IPS DF 6.9 (cell line): ENCODE measurements around the gene LOXL1.
"Not testable (repeated sequence)": the region's sequence is repeated elsewhere in the genome, so short reads cannot be mapped to it uniquely, and the experiment has no call there.

Experiments
- DNase-seq: peaks from one replicate; pipeline ENCODE4 v3.0.0-alpha.2; 2013; ENCODE audit warnings: low read depth, low spot score
- H3K27ac ChIP-seq: one replicate; pipeline ENCODE4 v1.5.1; 2013; ENCODE audit warnings: low read length, control low read depth
- H3K27me3 ChIP-seq: 2 replicates; pipeline ENCODE4 v1.6.1; 2013; ENCODE audit warnings: mild to moderate bottlenecking, low read length; ENCODE audit not compliant: control insufficient read depth, insufficient read depth
- H3K36me3 ChIP-seq: 2 replicates; pipeline ENCODE4 v1.6.1; 2013; ENCODE audit warnings: low read length; ENCODE audit not compliant: control insufficient read depth, insufficient read depth
- H3K4me1 ChIP-seq: 2 replicates; pipeline ENCODE4 v1.6.1; 2013; ENCODE audit warnings: low read length; ENCODE audit not compliant: control insufficient read depth, insufficient read depth
- H3K4me3 ChIP-seq: 2 replicates; pipeline ENCODE4 v1.5.1; 2013; ENCODE audit warnings: mild to moderate bottlenecking, low read length
- H3K9me3 ChIP-seq: 2 replicates; pipeline ENCODE4 v1.6.1; 2013; ENCODE audit warnings: low read length, inconsistent platforms; ENCODE audit not compliant: control insufficient read depth, insufficient read depth
- WGBS: extraction: QIAGEN DNeasy Blood & Tissue Kit; methylation state at CpG from one replicate; pipeline ENCODE4 v1.1.7; 2013; ENCODE audit warnings: mixed read lengths, missing lambda C conversion rate; ENCODE audit not compliant: insufficient read length, insufficient coverage; 5-methylcytosine and 5-hydroxymethylcytosine counted together

Gene LOXL1

GRCh38 chr15:73965094-73965757, 39.0 kb downstream of the LOXL1 start:
- Histone ChIP-seq H3K4me3 (no peak overlapping the region), H3K27me3 (no peaks in the 10 kb centered on the region), H3K27ac (no peak overlapping the region), H3K4me1 (peaks cover 4% of the 10 kb centered on the region; the same call in 1 of the 2 replicates), H3K9me3 (no peaks in the 10 kb centered on the region), H3K36me3 (no peaks in the 10 kb centered on the region)
- DNase-seq, result no peak
- WGBS, result no CpG with 5 or more reads among the region's 13 CpGs

DNA sequence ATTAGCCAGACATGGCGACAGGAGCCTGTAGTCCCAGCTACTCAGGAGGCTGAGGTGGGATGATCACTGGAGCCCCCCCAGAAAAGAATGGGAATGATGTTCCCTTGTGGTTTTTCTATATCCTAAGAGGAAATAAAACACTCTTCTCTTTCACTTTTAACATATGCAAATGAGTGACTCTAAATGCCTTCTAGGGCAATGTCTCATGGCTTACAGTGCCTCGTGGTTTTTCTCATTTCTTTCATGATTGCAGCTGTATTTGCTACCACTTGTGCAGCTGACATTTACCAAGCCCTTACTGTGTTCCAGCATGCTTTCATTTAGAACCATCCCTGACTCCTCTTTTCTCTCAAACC, 39.5 kb downstream of the LOXL1 start:
- Histone ChIP-seq H3K9me3 (no peaks in the 10 kb centered on the region), H3K27ac (no peak overlapping the region), H3K4me3 (no peak overlapping the region), H3K36me3 (no peaks in the 10 kb centered on the region), H3K27me3 (no peaks in the 10 kb centered on the region), H3K4me1 (peaks cover 4% of the 10 kb centered on the region; the same call in 1 of the 2 replicates)
- no CpG with 5 or more reads among the region's 2 CpGs for WGBS
- DNase-seq, result no peak

- no peaks in the 10 kb centered on the region for H3K27me3 ChIP-seq
- WGBS, result no CpG with 5 or more reads among the region's 3 CpGs
- no peaks in the 10 kb centered on the region for H3K9me3 ChIP-seq
- DNase-seq, result no peak
- no peak overlapping the region for H3K4me3 ChIP-seq
- H3K27ac ChIP-seq, result no peak overlapping the region
- peaks cover 8% of the 10 kb centered on the region; the same call in 1 of the 2 replicates for H3K4me1 ChIP-seq
- no peaks in the 10 kb centered on the region for H3K36me3 ChIP-seq
Observed at GRCh38 chr15:73968461-73968860, 42.2 kb downstream of the LOXL1 start.

- no peaks in the 10 kb centered on the region for H3K36me3 ChIP-seq
- WGBS, result no CpG with 5 or more reads among the region's 6 CpGs
- no peaks in the 10 kb centered on the region for H3K9me3 ChIP-seq
- no peak overlapping the region for H3K27ac ChIP-seq
- H3K4me3 ChIP-seq, result no peak overlapping the region
- no peaks in the 10 kb centered on the region for H3K27me3 ChIP-seq
- DNase-seq, result no peak
- H3K4me1 ChIP-seq, result peaks cover 8% of the 10 kb centered on the region; the same call in 1 of the 2 replicates
Observed at GRCh38 chr15:73969151-73969759, 43.0 kb downstream of the LOXL1 start.

- Histone ChIP-seq H3K9me3 (no peaks in the 10 kb centered on the region), H3K27ac (no peak overlapping the region), H3K36me3 (no peaks in the 10 kb centered on the region), H3K27me3 (no peaks in the 10 kb centered on the region), H3K4me1 (peaks cover 4% of the 10 kb centered on the region; the same call in 1 of the 2 replicates), H3K4me3 (no peak overlapping the region)
- no CpG with 5 or more reads among the region's 26 CpGs for WGBS
- DNase-seq, result no peak
Observed at GRCh38 chr15:73972984-73973682, 46.9 kb downstream of the LOXL1 start.

- H3K9me3 ChIP-seq, H3K27me3 ChIP-seq, H3K4me3 ChIP-seq, H3K27ac ChIP-seq, H3K4me1 ChIP-seq, H3K36me3 ChIP-seq, DNase-seq: not testable (repeated sequence)
- WGBS, result no CpG with 5 or more reads among the region's 39 CpGs
Observed at GRCh38 chr15:73973683-73974200, 47.5 kb downstream of the LOXL1 start.

DNA sequence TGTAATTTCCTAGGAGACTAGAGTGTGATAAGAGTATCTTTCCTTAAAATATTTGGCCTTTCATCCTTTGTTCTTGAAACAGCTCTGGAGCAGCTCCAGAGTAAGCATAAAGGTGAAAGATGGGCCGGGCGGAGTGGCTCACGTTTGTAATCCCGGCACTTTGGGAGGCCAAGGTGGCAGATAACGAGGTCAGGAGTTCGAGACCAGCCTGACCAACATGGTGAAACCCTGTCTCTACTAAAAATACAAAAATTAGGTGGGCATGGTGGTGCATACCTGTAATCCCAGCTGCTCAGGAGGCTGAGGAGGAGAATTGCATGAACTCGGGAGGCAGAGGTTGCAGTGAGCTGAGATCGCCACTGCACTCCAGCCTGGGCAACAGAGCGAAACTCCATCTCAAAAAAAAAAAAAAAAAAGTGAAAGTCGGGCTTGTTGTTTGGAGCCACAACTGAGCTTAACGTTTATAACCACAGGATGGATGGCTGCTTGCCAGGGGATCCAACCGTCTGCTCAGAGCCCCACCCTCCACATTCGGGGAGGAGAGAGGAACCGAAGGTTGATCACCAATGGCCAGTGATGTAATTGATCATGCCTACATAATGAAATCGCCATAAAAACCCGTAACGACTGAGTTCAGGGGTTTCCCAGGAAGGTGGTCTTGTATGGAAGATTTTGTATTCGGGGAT, 49.3 kb downstream of the LOXL1 start:
- H3K27me3 ChIP-seq, H3K4me1 ChIP-seq, H3K27ac ChIP-seq, H3K9me3 ChIP-seq, H3K4me3 ChIP-seq, DNase-seq, H3K36me3 ChIP-seq: not testable (repeated sequence)
- WGBS, result no CpG with 5 or more reads among the region's 18 CpGs

DNA sequence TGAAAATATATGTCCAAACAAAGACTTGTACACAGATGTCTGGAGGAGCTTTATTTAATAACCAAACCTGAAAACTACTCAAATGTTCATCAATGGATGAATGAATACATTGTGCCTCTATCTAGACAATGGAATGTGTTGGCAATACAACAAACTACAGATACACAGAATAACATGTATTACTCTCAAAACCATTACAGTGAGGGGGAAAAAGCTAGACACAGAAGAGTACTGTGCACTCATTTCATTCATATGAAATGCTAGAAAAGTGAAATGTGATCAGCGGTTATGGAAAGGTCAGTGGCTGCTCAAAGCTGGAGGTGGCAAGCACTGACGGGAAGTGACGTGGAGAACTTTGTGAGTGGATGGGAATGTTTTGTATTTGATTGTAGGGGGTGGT, 52.6 kb downstream of the LOXL1 start:
- H3K9me3 ChIP-seq, result no peaks in the 10 kb centered on the region
- H3K4me1 ChIP-seq, result no peaks in the 10 kb centered on the region
- no peaks in the 10 kb centered on the region for H3K27me3 ChIP-seq
- H3K27ac ChIP-seq, result no peak overlapping the region
- WGBS, result no CpG with 5 or more reads among the region's 3 CpGs
- no peaks in the 10 kb centered on the region; the same call in 1 of the 2 replicates for H3K36me3 ChIP-seq
- H3K4me3 ChIP-seq, result no peak overlapping the region
- DNase-seq, result no peak

GRCh38 chr15:73979636-73980035, 53.4 kb downstream of the LOXL1 start:
- H3K9me3 ChIP-seq, result no peaks in the 10 kb centered on the region
- no peak overlapping the region for H3K4me3 ChIP-seq
- H3K27me3 ChIP-seq, result no peaks in the 10 kb centered on the region
- no peaks in the 10 kb centered on the region for H3K4me1 ChIP-seq
- no peaks in the 10 kb centered on the region; the same call in 1 of the 2 replicates for H3K36me3 ChIP-seq
- H3K27ac ChIP-seq, result no peak overlapping the region
- WGBS, result no CpG with 5 or more reads among the region's 1 CpG
- no peak for DNase-seq

DNA sequence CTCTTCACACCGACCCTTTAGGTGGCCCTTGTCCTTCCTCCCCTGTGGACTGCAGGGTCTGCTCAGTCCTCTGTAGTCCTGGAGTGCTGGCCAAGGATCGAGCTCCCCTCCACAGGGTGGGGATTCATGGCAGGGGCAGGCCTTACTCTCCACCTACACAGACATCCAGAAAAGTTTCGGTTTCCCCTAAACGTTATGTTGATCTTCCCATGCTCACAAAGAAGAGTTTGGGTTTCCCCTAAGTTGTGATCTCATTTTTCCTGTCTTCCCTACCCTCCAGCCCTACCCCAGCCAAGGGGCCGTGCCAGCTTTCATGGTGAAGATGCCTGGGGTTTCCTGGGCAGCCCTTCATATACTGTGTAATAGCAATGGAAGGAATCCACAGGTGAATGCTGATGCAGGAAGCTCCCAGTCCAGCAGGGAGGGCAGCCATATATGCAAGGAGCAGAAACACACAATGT, 55.5 kb downstream of the LOXL1 start:
- Histone ChIP-seq H3K9me3 (no peaks in the 10 kb centered on the region), H3K4me3 (no peak overlapping the region), H3K36me3 (no peaks in the 10 kb centered on the region; the same call in 1 of the 2 replicates), H3K27ac (no peak overlapping the region), H3K27me3 (no peaks in the 10 kb centered on the region), H3K4me1 (no peaks in the 10 kb centered on the region)
- whole genome bisulfite sequencing, result no CpG with 5 or more reads among the region's 5 CpGs
- DNase-seq, result no peak
